ENCODE data around the gene KCNK17.

Gene KCNK17

DNA sequence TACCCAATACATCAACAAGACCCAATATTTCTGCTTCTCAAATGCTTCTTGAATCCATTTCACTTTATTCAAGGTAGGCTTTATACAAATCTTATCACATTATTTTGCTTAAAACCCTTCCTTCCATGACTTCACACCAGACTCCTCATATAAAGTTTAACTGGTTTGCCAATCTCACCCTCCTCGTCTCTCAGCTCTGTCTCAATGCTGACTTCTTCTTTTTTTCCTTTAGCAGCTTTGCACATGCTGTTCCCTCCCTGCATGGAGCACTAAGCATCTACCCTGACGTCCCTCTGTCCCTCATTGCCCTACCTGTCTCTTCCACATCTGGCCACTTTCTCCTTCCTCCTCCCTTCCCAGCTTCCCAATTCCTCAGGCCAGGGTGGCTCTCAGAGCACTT, 31.4 kb downstream of the KCNK17 start:
- Histone ChIP-seq H3K9ac (ENCODE audit: low read length in 2 of 2) (no peak overlapping the region), H3K27ac (ENCODE audit: low read length) (no peak overlapping the region), H3K27me3 (ENCODE audit: control insufficient read depth in 1 of 2, insufficient read depth in 2 of 2, low read length in 2 of 2) (peaks cover 0 to 4% of the 10 kb centered on the region in 2 donors), H3K4me3 (ENCODE audit: low read length in 2 of 2) (no peak overlapping the region), H3K9me3 (ENCODE audit: control insufficient read depth in 2 of 2, low read length in 2 of 2) (no peaks in the 10 kb centered on the region), H3K4me1 (ENCODE audit: control insufficient read depth, insufficient read depth, low read length) (no peaks in the 10 kb centered on the region), H3K36me3 (ENCODE audit: control insufficient read depth in 2 of 2, insufficient read depth in 2 of 2, low read length in 2 of 2) (no peaks in the 10 kb centered on the region)

DNA sequence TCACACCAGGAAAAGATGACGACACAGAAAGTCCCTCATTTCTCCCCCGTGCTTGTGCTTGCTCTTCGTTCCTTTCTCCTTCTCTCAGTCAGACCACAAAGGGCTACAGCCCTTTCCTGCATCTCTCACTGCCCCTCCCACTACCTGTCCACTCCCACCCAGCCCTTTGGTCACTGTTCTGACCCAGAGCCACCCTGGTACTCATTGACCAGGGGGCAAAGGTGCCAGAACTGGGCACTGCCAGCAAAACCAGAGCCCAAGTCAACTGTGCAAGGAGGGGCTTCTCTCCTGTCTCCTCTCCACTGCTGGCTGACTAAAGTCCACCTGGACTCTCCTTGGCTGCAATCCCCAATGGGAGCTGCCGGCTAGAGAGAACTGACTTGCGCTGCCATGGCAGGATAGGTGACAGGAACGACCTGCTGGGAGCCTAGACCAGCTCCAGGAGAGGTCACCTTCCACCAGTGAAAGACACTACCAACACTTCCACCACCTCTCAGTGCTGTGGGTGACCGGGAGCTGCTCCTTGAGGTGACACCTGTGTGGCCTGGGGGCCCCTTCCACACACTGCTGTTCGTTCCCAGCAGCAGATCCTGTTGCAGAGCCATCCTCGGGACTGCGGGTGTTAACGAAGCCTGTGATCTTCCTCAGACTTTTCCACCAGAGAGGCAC, 32.8 kb downstream of the KCNK17 start:
- Histone ChIP-seq H3K4me1 (ENCODE audit: control insufficient read depth, insufficient read depth, low read length) (no peaks in the 10 kb centered on the region), H3K36me3 (ENCODE audit: control insufficient read depth in 2 of 2, insufficient read depth in 2 of 2, low read length in 2 of 2) (no peaks in the 10 kb centered on the region), H3K9ac (ENCODE audit: low read length in 2 of 2) (no peak overlapping the region), H3K27me3 (ENCODE audit: control insufficient read depth in 1 of 2, insufficient read depth in 2 of 2, low read length in 2 of 2) (peaks cover 0 to 4% of the 10 kb centered on the region in 2 donors), H3K4me3 (ENCODE audit: low read length in 2 of 2) (no peak overlapping the region), H3K27ac (ENCODE audit: low read length) (no peak overlapping the region), H3K9me3 (ENCODE audit: control insufficient read depth in 2 of 2, low read length in 2 of 2) (no peaks in the 10 kb centered on the region)

DNA sequence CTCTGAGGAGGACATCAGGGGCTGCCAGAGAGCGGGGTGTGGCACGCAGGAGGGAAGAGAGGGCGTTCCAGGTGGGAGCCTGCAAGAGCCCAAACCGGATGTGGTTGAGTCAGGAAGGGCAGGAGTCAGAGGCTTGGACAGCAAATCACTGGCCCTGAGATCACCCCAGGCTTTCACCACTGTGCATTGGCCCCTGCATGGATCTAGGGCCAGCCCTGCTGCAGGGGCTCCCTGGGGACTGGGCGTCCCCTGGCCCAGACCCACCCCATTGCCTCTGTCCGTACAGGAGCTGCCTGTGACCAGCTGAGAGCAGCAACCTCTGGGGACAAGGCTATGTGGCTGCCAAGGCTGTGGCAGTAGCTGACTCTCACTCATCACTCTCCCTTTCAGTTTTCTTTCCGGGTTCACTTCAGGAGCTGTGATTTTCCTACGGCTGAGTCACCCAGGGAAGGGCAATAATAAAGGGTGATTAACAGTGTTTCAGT, 33.9 kb downstream of the KCNK17 start:
- Histone ChIP-seq H3K27me3 (ENCODE audit: control insufficient read depth in 1 of 2, insufficient read depth in 2 of 2, low read length in 2 of 2) (peaks cover 0 to 4% of the 10 kb centered on the region in 2 donors), H3K4me1 (ENCODE audit: control insufficient read depth, insufficient read depth, low read length) (no peaks in the 10 kb centered on the region), H3K27ac (ENCODE audit: low read length) (no peak overlapping the region), H3K9me3 (ENCODE audit: control insufficient read depth in 2 of 2, low read length in 2 of 2) (no peaks in the 10 kb centered on the region), H3K4me3 (ENCODE audit: low read length in 2 of 2) (no peak overlapping the region), H3K36me3 (ENCODE audit: control insufficient read depth in 2 of 2, insufficient read depth in 2 of 2, low read length in 2 of 2) (no peaks in the 10 kb centered on the region), H3K9ac (ENCODE audit: low read length in 2 of 2) (no peak overlapping the region)

DNA sequence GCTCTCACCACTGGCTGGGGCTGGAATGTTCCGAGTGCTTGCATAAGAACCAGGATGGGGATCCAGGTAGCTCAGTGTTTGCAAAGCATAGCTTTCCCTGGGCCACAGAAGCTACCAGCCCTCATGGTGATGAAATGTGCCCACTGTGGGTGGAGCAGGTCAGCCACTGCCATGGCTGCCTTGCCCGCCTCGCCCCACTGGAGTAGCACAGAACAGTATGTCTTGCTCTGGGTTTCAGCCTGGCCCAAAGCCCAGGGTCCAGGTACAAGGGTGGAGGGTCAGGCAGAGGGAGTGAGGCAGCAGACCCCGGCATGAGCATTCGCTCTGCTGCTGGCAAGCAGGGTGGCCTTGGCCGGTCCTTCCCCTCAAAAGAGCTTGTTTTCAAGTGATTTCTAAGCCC, 34.7 kb downstream of the KCNK17 start:
- Histone ChIP-seq H3K27me3 (ENCODE audit: control insufficient read depth in 1 of 2, insufficient read depth in 2 of 2, low read length in 2 of 2) (peaks cover 0 to 4% of the 10 kb centered on the region in 2 donors), H3K27ac (ENCODE audit: low read length) (no peak overlapping the region), H3K4me1 (ENCODE audit: control insufficient read depth, insufficient read depth, low read length) (no peaks in the 10 kb centered on the region), H3K4me3 (ENCODE audit: low read length in 2 of 2) (no peak overlapping the region), H3K9me3 (ENCODE audit: control insufficient read depth in 2 of 2, low read length in 2 of 2) (no peaks in the 10 kb centered on the region), H3K36me3 (ENCODE audit: control insufficient read depth in 2 of 2, insufficient read depth in 2 of 2, low read length in 2 of 2) (no peaks in the 10 kb centered on the region), H3K9ac (ENCODE audit: low read length in 2 of 2) (no peak overlapping the region)

- Histone ChIP-seq H3K27me3 (ENCODE audit: control insufficient read depth in 1 of 2, insufficient read depth in 2 of 2, low read length in 2 of 2) (peaks cover 0 to 3% of the 10 kb centered on the region in 2 donors), H3K36me3 (ENCODE audit: control insufficient read depth in 2 of 2, insufficient read depth in 2 of 2, low read length in 2 of 2) (no peaks in the 10 kb centered on the region), H3K9me3 (ENCODE audit: control insufficient read depth in 2 of 2, low read length in 2 of 2) (no peaks in the 10 kb centered on the region), H3K9ac (ENCODE audit: low read length in 2 of 2) (no peak overlapping the region), H3K4me3 (ENCODE audit: low read length in 2 of 2) (no peak overlapping the region), H3K27ac (ENCODE audit: low read length) (no peak overlapping the region), H3K4me1 (ENCODE audit: control insufficient read depth, insufficient read depth, low read length) (no peaks in the 10 kb centered on the region)
Measured at GRCh38 chr6:39276379-39276995, 37.7 kb downstream of the KCNK17 start.

GRCh38 chr6:39274903-39275302, 39.3 kb downstream of the KCNK17 start:
- Histone ChIP-seq H3K4me1 (ENCODE audit: control insufficient read depth, insufficient read depth, low read length) (no peaks in the 10 kb centered on the region), H3K27ac (ENCODE audit: low read length) (no peak overlapping the region), H3K9me3 (ENCODE audit: control insufficient read depth in 2 of 2, low read length in 2 of 2) (no peaks in the 10 kb centered on the region), H3K36me3 (ENCODE audit: control insufficient read depth in 2 of 2, insufficient read depth in 2 of 2, low read length in 2 of 2) (no peaks in the 10 kb centered on the region), H3K4me3 (ENCODE audit: low read length in 2 of 2) (no peak overlapping the region), H3K27me3 (ENCODE audit: control insufficient read depth in 1 of 2, insufficient read depth in 2 of 2, low read length in 2 of 2) (peaks cover 0 to 2% of the 10 kb centered on the region in 2 donors), H3K9ac (ENCODE audit: low read length in 2 of 2) (no peak overlapping the region)

DNA sequence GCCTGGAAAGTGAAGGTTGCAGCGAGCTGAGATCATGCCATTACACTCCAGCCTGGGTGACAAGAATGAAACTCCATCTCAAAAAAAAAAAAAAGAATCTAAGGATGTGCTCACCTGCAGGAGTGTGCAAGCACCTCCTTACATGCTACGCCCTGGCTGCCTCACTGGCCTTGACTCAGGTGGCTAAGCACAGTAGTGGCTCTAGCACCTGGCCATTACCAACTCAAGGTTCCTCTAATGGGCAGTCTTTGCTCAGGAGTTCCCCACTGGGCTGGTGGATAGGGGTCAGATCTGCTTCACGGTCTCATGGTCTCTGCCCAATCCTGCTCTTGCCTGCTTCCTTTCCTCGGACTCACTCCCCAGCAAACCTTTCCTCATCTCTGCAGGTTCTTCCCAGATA, 39.7 kb downstream of the KCNK17 start:
- Histone ChIP-seq H3K36me3 (ENCODE audit: control insufficient read depth in 2 of 2, insufficient read depth in 2 of 2, low read length in 2 of 2) (no peaks in the 10 kb centered on the region), H3K9ac (ENCODE audit: low read length in 2 of 2) (no peak overlapping the region), H3K9me3 (ENCODE audit: control insufficient read depth in 2 of 2, low read length in 2 of 2) (no peaks in the 10 kb centered on the region), H3K27me3 (ENCODE audit: control insufficient read depth in 1 of 2, insufficient read depth in 2 of 2, low read length in 2 of 2) (peaks cover 0 to 2% of the 10 kb centered on the region in 2 donors), H3K4me1 (ENCODE audit: control insufficient read depth, insufficient read depth, low read length) (no peaks in the 10 kb centered on the region), H3K27ac (ENCODE audit: low read length) (no peak overlapping the region), H3K4me3 (ENCODE audit: low read length in 2 of 2) (no peak overlapping the region)

- no peaks in the 10 kb centered on the region for H3K4me1 ChIP-seq (ENCODE audit: control insufficient read depth, insufficient read depth, low read length)
- peaks cover 0 to 2% of the 10 kb centered on the region in 2 donors for H3K27me3 ChIP-seq (ENCODE audit: control insufficient read depth in 1 of 2, insufficient read depth in 2 of 2, low read length in 2 of 2)
- no peak overlapping the region for H3K27ac ChIP-seq (ENCODE audit: low read length)
- no peaks in the 10 kb centered on the region for H3K36me3 ChIP-seq (ENCODE audit: control insufficient read depth in 2 of 2, insufficient read depth in 2 of 2, low read length in 2 of 2)
- H3K9ac ChIP-seq (ENCODE audit: low read length in 2 of 2), result no peak overlapping the region
- no peak overlapping the region for H3K4me3 ChIP-seq (ENCODE audit: low read length in 2 of 2)
- H3K9me3 ChIP-seq (ENCODE audit: control insufficient read depth in 2 of 2, low read length in 2 of 2), result no peaks in the 10 kb centered on the region
Measured at GRCh38 chr6:39273406-39273821, 40.8 kb downstream of the KCNK17 start.

- Histone ChIP-seq H3K9me3 (ENCODE audit: control insufficient read depth in 2 of 2, low read length in 2 of 2) (no peaks in the 10 kb centered on the region), H3K4me3 (ENCODE audit: low read length in 2 of 2) (no peak overlapping the region), H3K4me1 (ENCODE audit: control insufficient read depth, insufficient read depth, low read length) (no peaks in the 10 kb centered on the region), H3K27ac (ENCODE audit: low read length) (no peak overlapping the region), H3K9ac (ENCODE audit: low read length in 2 of 2) (no peak overlapping the region), H3K27me3 (ENCODE audit: control insufficient read depth in 1 of 2, insufficient read depth in 2 of 2, low read length in 2 of 2) (no peaks in the 10 kb centered on the region), H3K36me3 (ENCODE audit: control insufficient read depth in 2 of 2, insufficient read depth in 2 of 2, low read length in 2 of 2) (no peaks in the 10 kb centered on the region)
Measured at GRCh38 chr6:39269961-39270360, 44.3 kb downstream of the KCNK17 start.

GRCh38 chr6:39268721-39269120, 45.5 kb downstream of the KCNK17 start:
- Histone ChIP-seq H3K4me1 (ENCODE audit: control insufficient read depth, insufficient read depth, low read length) (no peaks in the 10 kb centered on the region), H3K9ac (ENCODE audit: low read length in 2 of 2) (no peak overlapping the region), H3K36me3 (ENCODE audit: control insufficient read depth in 2 of 2, insufficient read depth in 2 of 2, low read length in 2 of 2) (no peaks in the 10 kb centered on the region), H3K27me3 (ENCODE audit: control insufficient read depth in 1 of 2, insufficient read depth in 2 of 2, low read length in 2 of 2) (no peaks in the 10 kb centered on the region), H3K4me3 (ENCODE audit: low read length in 2 of 2) (no peak overlapping the region), H3K9me3 (ENCODE audit: control insufficient read depth in 2 of 2, low read length in 2 of 2) (no peaks in the 10 kb centered on the region), H3K27ac (ENCODE audit: low read length) (no peak overlapping the region)

DNA sequence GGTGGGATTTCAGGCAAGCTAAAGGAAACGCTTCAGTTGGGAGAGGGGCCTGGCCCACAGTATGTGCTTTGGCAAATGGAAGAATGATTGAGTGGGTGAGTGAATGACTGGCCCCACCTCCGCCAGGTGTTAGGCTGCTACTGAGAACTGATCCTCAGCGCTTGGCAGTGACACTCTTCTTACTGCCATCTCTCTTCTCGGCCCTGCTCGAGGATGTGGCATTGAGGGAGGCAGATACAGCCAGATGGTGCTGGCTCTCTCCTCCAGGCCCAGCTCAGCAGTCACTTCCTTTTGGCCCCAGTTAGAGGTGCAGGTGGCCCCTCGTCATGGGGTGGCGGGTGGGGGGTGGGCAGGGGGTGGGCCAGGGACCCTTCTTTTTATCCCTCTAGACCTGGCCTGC, 46.0 kb downstream of the KCNK17 start:
- no peak overlapping the region for H3K9ac ChIP-seq (ENCODE audit: low read length in 2 of 2)

More for the DNA sequence above, 46.0 kb downstream of the KCNK17 start:
- H3K27ac ChIP-seq (ENCODE audit: low read length), result no peak overlapping the region
- H3K4me3 ChIP-seq (ENCODE audit: low read length in 2 of 2), result no peak overlapping the region
- H3K4me1 ChIP-seq (ENCODE audit: control insufficient read depth, insufficient read depth, low read length), result no peaks in the 10 kb centered on the region
- no peaks in the 10 kb centered on the region for H3K9me3 ChIP-seq (ENCODE audit: control insufficient read depth in 2 of 2, low read length in 2 of 2)
- H3K27me3 ChIP-seq (ENCODE audit: control insufficient read depth in 1 of 2, insufficient read depth in 2 of 2, low read length in 2 of 2), result no peaks in the 10 kb centered on the region
- no peaks in the 10 kb centered on the region for H3K36me3 ChIP-seq (ENCODE audit: control insufficient read depth in 2 of 2, insufficient read depth in 2 of 2, low read length in 2 of 2)

Measured in stomach smooth muscle (tissue), 2 donors.